MM.1S (cell line): ENCODE measurements around the gene BBC3.

Experiments used
- DNase-seq: peaks from one replicate; pipeline ENCODE4 v3.0.0-alpha.2; 2015
- H2AFZ ChIP-seq: fragments of 300-600 bp; sonication (generic); 2 replicates; pipeline ENCODE4 v1.6.0; 2016; ENCODE audit warnings: antibody characterized with exemption, low read length
- H3F3A ChIP-seq: fragments of 300-600 bp; sonication (generic); 2 replicates; pipeline ENCODE4 v1.6.1; 2016; ENCODE audit warnings: mild to moderate bottlenecking, antibody characterized with exemption, low read length, moderate library complexity, mixed read lengths; ENCODE audit not compliant: insufficient read depth
- H3K27ac ChIP-seq: fragments of 300-600 bp; sonication (generic); 2 replicates; pipeline ENCODE4 v1.5.1; 2016; ENCODE audit warnings: mild to moderate bottlenecking, low read length
- H3K27me3 ChIP-seq: fragments of 300-600 bp; sonication (generic); replicated peaks from 2 replicates; pipeline ENCODE4 v1.6.0; 2016; ENCODE audit warnings: low read length; ENCODE audit not compliant: insufficient read depth
- H3K36me3 ChIP-seq: fragments of 300-600 bp; sonication (generic); replicated peaks from 2 replicates; pipeline ENCODE4 v1.6.1; 2016; ENCODE audit warnings: mild to moderate bottlenecking, low read length, mixed read lengths; ENCODE audit not compliant: insufficient read depth
- H3K4me1 ChIP-seq: fragments of 300-600 bp; sonication (generic); 2 replicates; pipeline ENCODE4 v1.6.1; 2016; ENCODE audit warnings: low read length, mixed read lengths
- H3K4me2 ChIP-seq: fragments of 300-600 bp; sonication (generic); 2 replicates; pipeline ENCODE4 v1.6.0; 2016; ENCODE audit warnings: low read depth, low read length
- H3K4me3 ChIP-seq: fragments of 300-600 bp; sonication (generic); 2 replicates; pipeline ENCODE4 v1.5.1; 2016; ENCODE audit warnings: low read length, mixed read lengths
- H3K79me2 ChIP-seq: fragments of 300-600 bp; sonication (generic); 2 replicates; pipeline ENCODE4 v1.6.1; 2016; ENCODE audit warnings: mixed run types, low read length, mixed read lengths
- H3K9ac ChIP-seq: fragments of 300-600 bp; sonication (generic); 2 replicates; pipeline ENCODE4 v1.6.1; 2016; ENCODE audit warnings: low read length, mixed read lengths
- H3K9me2 ChIP-seq: fragments of 300-600 bp; sonication (generic); replicated peaks from 2 replicates; pipeline ENCODE4 v1.6.1; 2016; ENCODE audit warnings: mild to moderate bottlenecking, low read length, mixed read lengths; ENCODE audit not compliant: insufficient read depth
- H3K9me3 ChIP-seq: fragments of 300-600 bp; sonication (generic); replicated peaks from 2 replicates; pipeline ENCODE4 v1.6.1; 2016; ENCODE audit warnings: mild to moderate bottlenecking, low read length, mixed read lengths; ENCODE audit not compliant: insufficient read depth
- H4K20me1 ChIP-seq: fragments of 300-600 bp; sonication (generic); 2 replicates; pipeline ENCODE4 v1.6.1; 2016; ENCODE audit warnings: mild to moderate bottlenecking, low read length, moderate library complexity, mixed read lengths; ENCODE audit not compliant: insufficient read depth
- EZH2 ChIP-seq: fragments of 300-600 bp; sonication (generic); optimal IDR thresholded peaks from 2 replicates; pipeline ENCODE3; 2017; ENCODE audit warnings: low read depth, mild to moderate bottlenecking, antibody characterized with exemption, low read length, mixed read lengths
- EZH2phosphoT487 ChIP-seq: fragments of 300-600 bp; sonication (generic); IDR thresholded peaks from 2 replicates; pipeline ENCODE4 v1.6.1; 2018; ENCODE audit warnings: antibody characterized with exemption, low read length
- TF ChIP-seq, protein P1 (sequence below): fragments of 300-600 bp; sonication (generic); IDR thresholded peaks from 2 replicates; pipeline ENCODE4 v1.5.1; 2016; ENCODE audit warnings: antibody characterized with exemption, low read length, mixed read lengths

Gene BBC3

DNA sequence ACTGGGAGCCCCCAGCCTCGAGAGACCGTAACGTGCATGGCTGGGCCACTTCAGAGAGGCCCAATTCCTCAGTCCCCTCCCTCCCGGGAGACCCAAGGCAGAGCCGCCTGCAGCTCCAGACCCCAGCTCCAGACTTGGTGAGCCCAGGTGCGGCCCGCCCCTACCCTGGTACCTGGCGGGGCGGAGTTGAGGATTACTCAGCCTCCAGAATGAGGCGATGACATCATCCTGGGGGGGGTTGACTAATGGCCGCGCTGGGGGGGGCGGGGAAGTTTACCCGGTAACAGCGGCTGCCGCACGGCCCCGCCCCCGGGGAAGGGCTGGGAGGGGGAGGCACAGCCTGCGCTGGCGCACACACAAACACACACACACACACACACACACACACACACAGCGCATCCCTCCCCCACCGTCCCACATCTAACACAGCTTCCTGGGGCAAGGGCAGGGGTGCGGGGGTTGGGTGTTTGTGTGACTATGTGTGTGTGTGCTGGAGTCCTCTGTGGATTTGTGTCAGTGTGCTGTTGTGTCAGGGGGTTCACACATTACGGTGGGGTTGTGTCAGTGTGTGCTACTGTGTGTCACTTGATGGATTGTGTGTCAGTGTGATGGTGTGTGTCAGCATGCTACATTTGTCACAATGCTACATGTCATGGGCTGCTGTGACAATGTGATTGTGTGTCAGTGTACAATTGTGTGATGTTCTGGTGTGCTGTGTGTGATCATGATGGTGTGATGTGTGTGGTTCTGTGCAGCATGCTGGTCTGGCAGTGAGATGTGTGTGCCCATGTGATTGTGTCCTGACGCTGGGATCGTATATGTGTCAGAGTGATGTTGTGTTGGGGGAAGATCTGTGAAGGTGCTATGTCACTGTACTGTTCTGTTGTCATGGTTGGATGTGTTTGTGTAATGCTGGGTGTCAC is 10.3 kb upstream of the BBC3 start:
- DNase-seq: peak; percentile 82
- no peaks in the 10 kb centered on the region for H3K79me2 ChIP-seq
- no peaks in the 10 kb centered on the region for H3K9me3 ChIP-seq
- peaks cover 36% of the 10 kb centered on the region for H3K4me1 ChIP-seq
- H4K20me1 ChIP-seq: no peaks in the 10 kb centered on the region
- TF ChIP-seq, protein P1, sequence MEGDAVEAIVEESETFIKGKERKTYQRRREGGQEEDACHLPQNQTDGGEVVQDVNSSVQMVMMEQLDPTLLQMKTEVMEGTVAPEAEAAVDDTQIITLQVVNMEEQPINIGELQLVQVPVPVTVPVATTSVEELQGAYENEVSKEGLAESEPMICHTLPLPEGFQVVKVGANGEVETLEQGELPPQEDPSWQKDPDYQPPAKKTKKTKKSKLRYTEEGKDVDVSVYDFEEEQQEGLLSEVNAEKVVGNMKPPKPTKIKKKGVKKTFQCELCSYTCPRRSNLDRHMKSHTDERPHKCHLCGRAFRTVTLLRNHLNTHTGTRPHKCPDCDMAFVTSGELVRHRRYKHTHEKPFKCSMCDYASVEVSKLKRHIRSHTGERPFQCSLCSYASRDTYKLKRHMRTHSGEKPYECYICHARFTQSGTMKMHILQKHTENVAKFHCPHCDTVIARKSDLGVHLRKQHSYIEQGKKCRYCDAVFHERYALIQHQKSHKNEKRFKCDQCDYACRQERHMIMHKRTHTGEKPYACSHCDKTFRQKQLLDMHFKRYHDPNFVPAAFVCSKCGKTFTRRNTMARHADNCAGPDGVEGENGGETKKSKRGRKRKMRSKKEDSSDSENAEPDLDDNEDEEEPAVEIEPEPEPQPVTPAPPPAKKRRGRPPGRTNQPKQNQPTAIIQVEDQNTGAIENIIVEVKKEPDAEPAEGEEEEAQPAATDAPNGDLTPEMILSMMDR: no peak
- TF ChIP-seq EZH2 (no peak), EZH2phosphoT487 (no peak)
- peak overlapping the region; percentile 71 for H3K4me2 ChIP-seq
- H3K9ac ChIP-seq: peak overlapping the region; percentile 32; the same call in 1 of the 2 replicates
- H3K27me3 ChIP-seq: no peaks in the 10 kb centered on the region
- H3K9me2 ChIP-seq: no peaks in the 10 kb centered on the region
- no peaks in the 10 kb centered on the region for H3K36me3 ChIP-seq
- H2AFZ ChIP-seq: peak overlapping the region; percentile 35; the same call in 1 of the 2 replicates
- H3K4me3 ChIP-seq: peak overlapping the region; percentile 32; the same call in 1 of the 2 replicates
- peaks cover 20% of the 10 kb centered on the region for H3F3A ChIP-seq
- H3K27ac ChIP-seq: no peak overlapping the region

DNA sequence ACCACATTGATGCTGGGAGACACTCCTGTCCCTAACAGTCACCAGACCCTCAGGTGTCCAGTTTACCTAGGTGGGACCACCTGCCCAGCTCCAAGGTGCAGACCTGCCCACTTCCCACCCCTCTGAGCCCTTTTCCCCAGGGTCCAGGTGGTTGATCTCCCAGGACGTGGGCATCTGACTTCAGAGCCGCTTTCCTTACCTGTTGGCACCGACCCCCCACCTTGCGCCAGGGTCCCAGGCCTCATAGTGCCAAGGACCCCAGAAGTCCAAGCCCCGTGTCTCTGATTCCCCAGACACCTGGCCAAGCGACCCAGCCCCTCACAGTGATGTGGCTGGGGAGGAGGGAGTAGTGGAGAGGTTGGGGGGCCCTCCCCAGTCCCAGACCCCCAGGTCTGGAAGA is 9.6 kb upstream of the BBC3 start:
- Histone ChIP-seq H3K79me2 (no peaks in the 10 kb centered on the region), H4K20me1 (no peaks in the 10 kb centered on the region), H3K4me3 (no peak overlapping the region), H3F3A (peaks cover 20% of the 10 kb centered on the region), H3K27me3 (no peaks in the 10 kb centered on the region), H3K36me3 (no peaks in the 10 kb centered on the region), H3K9ac (peak overlapping the region; percentile 20; the same call in 1 of the 2 replicates), H3K9me2 (no peaks in the 10 kb centered on the region), H3K4me2 (peak overlapping the region; percentile 71), H3K27ac (no peak overlapping the region), H2AFZ (no peak overlapping the region), H3K4me1 (peaks cover 36% of the 10 kb centered on the region), H3K9me3 (no peaks in the 10 kb centered on the region)
- TF ChIP-seq, protein P1: no peak
- no peak for TF ChIP-seq EZH2phosphoT487
- no peak for TF ChIP-seq EZH2
- no peak for DNase-seq

DNA sequence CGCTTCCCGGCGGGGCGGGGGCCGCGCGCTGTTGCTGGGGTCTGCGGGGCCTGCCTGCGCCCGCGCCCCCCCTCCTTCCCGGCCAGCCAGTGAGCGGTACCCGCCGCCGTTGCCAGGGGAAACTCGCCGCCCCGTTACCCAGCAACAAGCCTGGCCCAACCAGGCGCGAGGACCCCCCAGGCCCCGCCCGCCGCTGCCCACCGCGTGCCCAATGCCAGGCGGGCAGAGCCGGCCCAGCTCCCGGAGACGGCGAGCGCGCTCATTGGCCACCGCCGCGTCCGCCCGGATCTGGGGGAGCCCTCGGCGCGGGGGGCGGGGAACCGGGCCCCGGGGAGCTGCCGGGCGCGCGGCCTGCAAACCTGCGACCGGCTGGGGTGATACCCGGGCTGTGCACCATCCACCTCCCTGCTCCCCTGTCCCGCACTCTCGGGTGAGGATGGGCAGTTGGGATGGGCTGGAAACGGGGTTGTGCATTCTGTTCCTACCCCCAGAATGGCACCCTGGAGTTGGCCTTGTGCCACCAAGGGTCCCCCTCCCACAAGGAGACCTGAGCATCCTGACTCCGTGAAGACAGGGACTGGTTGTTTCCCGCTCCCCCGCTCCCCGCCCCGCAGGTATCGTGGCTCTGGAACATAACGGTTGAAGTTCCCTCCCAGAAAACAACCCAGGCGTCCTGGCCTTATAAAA is 8.8 kb upstream of the BBC3 start:
- no peaks in the 10 kb centered on the region for H3K36me3 ChIP-seq
- H3K4me1 ChIP-seq: peaks cover 35% of the 10 kb centered on the region
- H3K9ac ChIP-seq: peak overlapping the region; percentile 30; the same call in 1 of the 2 replicates
- H3K4me2 ChIP-seq: peak overlapping the region; percentile 71
- H3K4me3 ChIP-seq: peak overlapping the region; percentile 48; the same call in 1 of the 2 replicates
- TF ChIP-seq EZH2 (no peak), EZH2phosphoT487 (no peak)
- TF ChIP-seq, protein P1: no peak
- H3K9me3 ChIP-seq: no peaks in the 10 kb centered on the region
- no peak overlapping the region for H3K27ac ChIP-seq
- H3K27me3 ChIP-seq: no peaks in the 10 kb centered on the region
- H3K9me2 ChIP-seq: no peaks in the 10 kb centered on the region
- H2AFZ ChIP-seq: no peak overlapping the region
- peak; percentile 73 for DNase-seq
- H3F3A ChIP-seq: peaks cover 20% of the 10 kb centered on the region
- H3K79me2 ChIP-seq: no peaks in the 10 kb centered on the region
- H4K20me1 ChIP-seq: no peaks in the 10 kb centered on the region
